ENCODE results near the gene CLMP. TPM values are rescaled to one million over a fixed set of nuclear protein-coding genes. Genes with fewer than 3 reads are reported as not detected.

Gene CLMP
- total and polyA plus RNA-seq, 2 donors (not counting 1 experiment from before 2014, with no cell fraction given): 0.01 TPM; not detected in 1

GRCh38 chr11:123173040-123173855 lies 21.8 kb downstream of the CLMP start:
- no peak for ATAC-seq (ENCODE audit: low read depth)
- H3K4me1 Mint-ChIP-seq: no peaks in the 10 kb centered on the region
- no peaks in the 10 kb centered on the region for H3K36me3 ChIP-seq (replicated peaks in 1 of 2; ENCODE audit: control extremely low read depth in 1 of 2, control insufficient read depth in 1 of 2, extremely low read depth in 1 of 2, insufficient read depth in 2 of 2, low read length in 1 of 2)
- H3K4me2 ChIP-seq (replicated peaks; ENCODE audit: low read depth, low read length, poor library complexity, severe bottlenecking): no peak overlapping the region
- CTCF ChIA-PET: no interaction called here
- H3K79me2 ChIP-seq (ENCODE audit: control insufficient read depth, insufficient read depth, low read length): no peaks in the 10 kb centered on the region
- H3K9ac ChIP-seq (ENCODE audit: low read length): no peak overlapping the region
- H4K20me1 ChIP-seq (ENCODE audit: control insufficient read depth, insufficient read depth, low read length, poor library complexity, severe bottlenecking): no peaks in the 10 kb centered on the region
- H3K27ac Mint-ChIP-seq: no peak overlapping the region
- POLR2A ChIA-PET: no interaction called here
- H3K9me3 Mint-ChIP-seq (ENCODE audit: insufficient read depth): no peaks in the 10 kb centered on the region
- no peak overlapping the region for H3K27ac ChIP-seq (ENCODE audit: low read length in 2 of 2)
- intact Hi-C loops (cut with micrococcal nuclease): no loop called here
- no peak for DNase-seq
- no peak overlapping the region for H3K4me3 ChIP-seq (ENCODE audit: control extremely low read depth in 1 of 5, extremely low read depth in 1 of 5, insufficient read depth in 1 of 5, low read depth in 2 of 5, low read length in 4 of 5)
- H3K27me3 Mint-ChIP-seq: peaks cover 5% of the 10 kb centered on the region
- TF ChIP-seq CTCF (IDR thresholded peaks at IDR 0.05) (no peak), EZH2 (IDR thresholded peaks at IDR 0.05; ENCODE audit: borderline replicate concordance, insufficient read depth, low read depth, low read length, poor library complexity, severe bottlenecking) (no peak)
- no peaks in the 10 kb centered on the region for H3K4me1 ChIP-seq (ENCODE audit: control insufficient read depth in 2 of 2, insufficient read depth in 2 of 2, low read length in 2 of 2)
- no peaks in the 10 kb centered on the region for H3K9me3 ChIP-seq (ENCODE audit: control extremely low read depth in 1 of 3, control insufficient read depth in 2 of 3, insufficient read depth in 1 of 3, low read length in 2 of 3)
- no peak overlapping the region for H3K4me3 Mint-ChIP-seq
- H2AFZ ChIP-seq (ENCODE audit: insufficient read depth, low read depth, low read length, poor library complexity, severe bottlenecking): no peak overlapping the region
- H3K27me3 ChIP-seq (replicated peaks in 1 of 4; ENCODE audit: control extremely low read depth in 1 of 4, control insufficient read depth in 3 of 4, insufficient read depth in 4 of 4, low read length in 3 of 4): no peaks in the 10 kb centered on the region
- WGBS (ENCODE audit: insufficient coverage): 100% methylated on average over 1 of the region's 4 CpGs

GRCh38 chr11:123170929-123171328 lies 24.1 kb downstream of the CLMP start:
- H3K4me1 Mint-ChIP-seq: no peaks in the 10 kb centered on the region
- no peaks in the 10 kb centered on the region for H3K79me2 ChIP-seq (ENCODE audit: control insufficient read depth, insufficient read depth, low read length)
- POLR2A ChIA-PET: no interaction called here
- H3K4me3 Mint-ChIP-seq: no peak overlapping the region
- H3K27me3 ChIP-seq (replicated peaks in 1 of 4; ENCODE audit: control extremely low read depth in 1 of 4, control insufficient read depth in 3 of 4, insufficient read depth in 4 of 4, low read length in 3 of 4): no peaks in the 10 kb centered on the region
- H3K4me2 ChIP-seq (replicated peaks; ENCODE audit: low read depth, low read length, poor library complexity, severe bottlenecking): no peak overlapping the region
- H3K4me1 ChIP-seq (ENCODE audit: control insufficient read depth in 2 of 2, insufficient read depth in 2 of 2, low read length in 2 of 2): no peaks in the 10 kb centered on the region
- no peaks in the 10 kb centered on the region for H3K36me3 ChIP-seq (replicated peaks in 1 of 2; ENCODE audit: control extremely low read depth in 1 of 2, control insufficient read depth in 1 of 2, extremely low read depth in 1 of 2, insufficient read depth in 2 of 2, low read length in 1 of 2)
- intact Hi-C loops (cut with micrococcal nuclease): no loop called here
- H3K27me3 Mint-ChIP-seq: peaks cover 3% of the 10 kb centered on the region
- H3K27ac ChIP-seq (ENCODE audit: low read length in 2 of 2): no peak overlapping the region
- DNase-seq: no peak
- TF ChIP-seq EZH2 (IDR thresholded peaks at IDR 0.05; ENCODE audit: borderline replicate concordance, insufficient read depth, low read depth, low read length, poor library complexity, severe bottlenecking) (no peak), CTCF (IDR thresholded peaks at IDR 0.05) (no peak)
- H3K9ac ChIP-seq (ENCODE audit: low read length): no peak overlapping the region
- H3K9me3 Mint-ChIP-seq (ENCODE audit: insufficient read depth): no peaks in the 10 kb centered on the region
- ATAC-seq (ENCODE audit: low read depth): no peak
- no peak overlapping the region for H3K27ac Mint-ChIP-seq
- whole genome bisulfite sequencing (ENCODE audit: insufficient coverage): 71% methylated on average over 1 of the region's 3 CpGs
- no peaks in the 10 kb centered on the region for H3K9me3 ChIP-seq (ENCODE audit: control extremely low read depth in 1 of 3, control insufficient read depth in 2 of 3, insufficient read depth in 1 of 3, low read length in 2 of 3)
- H4K20me1 ChIP-seq (ENCODE audit: control insufficient read depth, insufficient read depth, low read length, poor library complexity, severe bottlenecking): no peaks in the 10 kb centered on the region
- CTCF ChIA-PET: no interaction called here
- no peak overlapping the region for H2AFZ ChIP-seq (ENCODE audit: insufficient read depth, low read depth, low read length, poor library complexity, severe bottlenecking)
- H3K4me3 ChIP-seq (ENCODE audit: control extremely low read depth in 1 of 5, extremely low read depth in 1 of 5, insufficient read depth in 1 of 5, low read depth in 2 of 5, low read length in 4 of 5): no peak overlapping the region

All from B cell (primary cell).